HUDEP-2 (cell line): ENCODE results near the gene FBN2.

ENCODE experiments used
- DNase-seq, 76 experiments: peaks; one replicate each; lab custom pipeline; 2025; ENCODE audit not compliant: unreplicated experiment in 76 of 76; lab: John Stamatoyannopoulos, UW

The FBN2 gene

DNA sequence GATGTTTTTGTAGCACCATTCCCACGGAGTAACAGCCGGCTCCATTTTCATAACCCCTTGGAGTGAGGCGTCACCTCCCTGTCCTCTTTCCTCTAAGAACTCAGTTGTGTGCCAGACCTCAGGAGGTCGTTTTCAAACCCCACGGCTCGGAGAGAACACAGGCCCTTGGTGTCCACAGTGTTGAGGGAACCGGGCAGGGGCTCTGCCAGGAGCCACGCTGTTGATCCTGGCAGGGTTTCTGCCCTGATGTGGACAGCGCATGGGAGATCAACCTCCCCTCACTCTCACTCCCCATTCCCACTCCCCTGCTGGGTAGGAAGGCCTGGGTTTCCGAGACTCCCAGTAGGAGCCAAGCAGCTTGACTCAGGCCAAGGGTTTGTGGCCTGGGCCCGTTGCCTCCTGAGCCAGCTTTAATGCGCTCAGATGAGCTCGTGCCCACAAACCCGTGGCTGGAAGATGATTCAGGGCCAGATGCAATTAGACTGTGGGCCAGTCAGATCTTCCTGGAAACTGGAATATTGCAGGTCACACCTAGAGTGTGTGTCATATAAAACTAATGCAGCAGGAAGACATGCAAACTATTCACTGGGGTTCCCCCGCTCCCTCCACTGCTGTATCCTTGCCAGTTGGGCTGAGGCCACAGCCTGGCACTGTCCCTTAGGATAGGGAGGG is 321.0 kb downstream of the FBN2 start:
- no peak for DNase-seq

DNA sequence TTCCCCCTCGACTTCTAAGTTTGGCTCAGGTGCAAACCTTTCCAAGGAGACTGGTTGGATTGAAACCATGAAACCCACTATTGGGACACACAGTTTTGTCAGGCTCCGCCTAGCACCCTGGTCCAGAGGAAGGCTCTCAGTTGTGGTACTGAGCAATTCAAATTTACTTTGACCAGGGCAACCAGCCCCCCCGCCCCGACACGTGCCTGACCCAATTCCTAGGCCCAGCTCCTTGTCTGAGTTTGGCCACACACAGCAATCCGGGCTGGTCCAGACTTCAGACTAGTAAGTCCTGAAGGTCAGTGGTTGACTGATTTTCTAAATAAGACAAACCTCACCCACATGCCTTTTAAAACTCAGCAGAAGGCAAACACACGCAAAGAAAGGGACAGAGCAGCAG is 321.8 kb downstream of the FBN2 start:
- no peak for DNase-seq

GRCh38 chr5:128213833-128214232 is 324.2 kb downstream of the FBN2 start:
- DNase-seq = no peak

DNA sequence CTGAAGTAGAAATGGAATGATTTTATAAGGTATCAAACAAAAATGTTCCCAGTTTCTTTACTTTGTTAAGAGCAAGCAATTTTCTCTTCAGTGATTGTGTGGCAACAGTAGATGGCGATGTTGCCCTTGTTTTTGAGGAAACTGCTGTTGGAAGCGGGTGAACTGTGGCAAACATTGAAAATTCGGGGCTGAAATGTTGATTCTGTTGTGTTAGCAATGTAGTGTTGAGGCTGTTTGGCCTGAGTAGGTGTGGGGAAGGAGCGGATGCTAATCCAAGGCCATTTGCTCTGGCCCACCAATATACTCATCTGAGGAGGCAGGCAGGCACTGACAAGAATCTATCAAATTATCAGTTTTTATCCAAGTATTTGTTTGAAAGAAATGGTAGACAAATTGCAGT is 324.7 kb downstream of the FBN2 start:
- DNase-seq = peak in 35 of 76 experiments; percentile 0 to 66 (median 15)

- no peak for DNase-seq
These were observed 325.7 kb downstream of the FBN2 start for GRCh38 chr5:128212191-128212806.

GRCh38 chr5:128208436-128208835 is 329.6 kb downstream of the FBN2 start:
- DNase-seq = no peak
